Hematopoietic multipotent progenitor cell treated with erythropoietin and hydrocortisone succinate and interleukin-3 and kit ligand, for 8 days (in vitro differentiated cells): ENCODE data around the gene NXNL2.
A peak's percentile ranks its signal among the peaks of the same experiment; 100 is the strongest.

Source experiments
- DNase-seq: peaks from one replicate; pipeline ENCODE4 v3.0.0-alpha.2; 2015

NXNL2 gene

GRCh38 chr9:88534456-88535225 is at the start of gene NXNL2:
TSS of gene NXNL2 (plus strand) at chr9:88535178. CDS start at chr9:88535435, 257 bp downstream.
- peak; percentile 9 for DNase-seq

GRCh38 chr9:88488166-88488565 is 46.8 kb upstream of the NXNL2 start:
- no peak for DNase-seq

- no peak for DNase-seq
Measured at GRCh38 chr9:88494983-88495721, 39.8 kb upstream of the NXNL2 start.

- no peak for DNase-seq
Measured at GRCh38 chr9:88497224-88497623, 37.8 kb upstream of the NXNL2 start.

GRCh38 chr9:88498880-88499279 is 36.1 kb upstream of the NXNL2 start:
- no peak for DNase-seq

GRCh38 chr9:88501086-88501485 is 33.9 kb upstream of the NXNL2 start:
- no peak for DNase-seq

- no peak for DNase-seq
Measured at GRCh38 chr9:88502552-88503034, 32.4 kb upstream of the NXNL2 start.

GRCh38 chr9:88503081-88503844 is 31.7 kb upstream of the NXNL2 start:
- no peak for DNase-seq

GRCh38 chr9:88503845-88504764 is 30.9 kb upstream of the NXNL2 start:
- DNase-seq: no peak

GRCh38 chr9:88508326-88508725 is 26.7 kb upstream of the NXNL2 start:
- no peak for DNase-seq

GRCh38 chr9:88511906-88512305 is 23.1 kb upstream of the NXNL2 start:
- DNase-seq: no peak

GRCh38 chr9:88514247-88514646 is 20.7 kb upstream of the NXNL2 start:
- no peak for DNase-seq

GRCh38 chr9:88521308-88521707 is 13.7 kb upstream of the NXNL2 start:
- DNase-seq: no peak

GRCh38 chr9:88522360-88522759 is 12.6 kb upstream of the NXNL2 start:
- DNase-seq: no peak

GRCh38 chr9:88523056-88523455 is 11.9 kb upstream of the NXNL2 start:
- no peak for DNase-seq

GRCh38 chr9:88524911-88525310 is 10.1 kb upstream of the NXNL2 start:
- DNase-seq: no peak

- DNase-seq: no peak
Measured at GRCh38 chr9:88527618-88528017, 7.4 kb upstream of the NXNL2 start.

GRCh38 chr9:88528080-88528790 is 6.7 kb upstream of the NXNL2 start:
- DNase-seq: no peak

GRCh38 chr9:88529496-88529895 is 5.5 kb upstream of the NXNL2 start:
- no peak for DNase-seq

GRCh38 chr9:88530051-88530450 is 4.9 kb upstream of the NXNL2 start:
- DNase-seq: no peak

- DNase-seq: no peak
Measured at GRCh38 chr9:88531920-88532698, 2.9 kb upstream of the NXNL2 start.
